Superior temporal gyrus (tissue), 1 donor: ENCODE results near the gene KISS1R.
"Not testable (repeated sequence)": the region's sequence is repeated elsewhere in the genome, so short reads cannot be mapped to it uniquely, and the experiment has no call there.

Experiments used
- DNase-seq: peaks from one replicate; pipeline ENCODE4 v3.0.0-alpha.2; 2016; ENCODE audit errors: extremely low spot score

KISS1R gene

DNA sequence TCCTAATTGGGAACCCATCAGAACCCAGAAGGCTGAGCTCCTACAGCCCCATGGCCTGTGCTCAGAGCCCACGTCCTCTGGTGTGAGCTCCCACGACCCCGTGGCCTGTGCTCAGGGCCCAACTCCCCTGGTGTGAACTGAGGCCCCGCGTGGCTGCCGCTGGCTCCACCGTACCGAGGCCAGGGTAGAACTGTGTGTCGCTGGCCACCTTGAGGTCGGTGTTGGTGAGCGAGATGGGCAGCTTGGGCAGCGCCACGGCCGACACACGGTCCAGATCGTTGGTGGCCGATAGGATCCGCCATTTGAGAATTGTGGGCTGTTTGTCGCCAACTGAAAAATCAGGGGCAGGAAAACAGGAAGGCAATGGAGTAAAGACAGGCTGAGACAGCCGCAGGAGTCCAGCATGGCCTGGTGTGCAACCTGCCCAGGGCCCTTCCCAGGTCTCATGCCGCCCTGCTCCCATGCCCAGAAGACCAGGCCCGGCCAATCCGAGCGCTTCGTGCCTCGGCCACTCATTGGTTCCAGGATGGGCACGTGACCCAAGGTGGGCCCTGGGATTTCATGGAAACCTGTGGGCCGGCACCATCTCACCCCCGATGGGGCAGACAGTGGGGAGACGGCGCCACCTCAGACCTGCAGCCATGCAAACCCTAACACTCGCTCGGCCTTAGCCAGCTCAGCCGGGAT lies 35.6 kb upstream of the KISS1R start:
- DNase-seq, result no peak

- no peak for DNase-seq
Observed at GRCh38 chr19:882871-883497, 34.1 kb upstream of the KISS1R start.

DNA sequence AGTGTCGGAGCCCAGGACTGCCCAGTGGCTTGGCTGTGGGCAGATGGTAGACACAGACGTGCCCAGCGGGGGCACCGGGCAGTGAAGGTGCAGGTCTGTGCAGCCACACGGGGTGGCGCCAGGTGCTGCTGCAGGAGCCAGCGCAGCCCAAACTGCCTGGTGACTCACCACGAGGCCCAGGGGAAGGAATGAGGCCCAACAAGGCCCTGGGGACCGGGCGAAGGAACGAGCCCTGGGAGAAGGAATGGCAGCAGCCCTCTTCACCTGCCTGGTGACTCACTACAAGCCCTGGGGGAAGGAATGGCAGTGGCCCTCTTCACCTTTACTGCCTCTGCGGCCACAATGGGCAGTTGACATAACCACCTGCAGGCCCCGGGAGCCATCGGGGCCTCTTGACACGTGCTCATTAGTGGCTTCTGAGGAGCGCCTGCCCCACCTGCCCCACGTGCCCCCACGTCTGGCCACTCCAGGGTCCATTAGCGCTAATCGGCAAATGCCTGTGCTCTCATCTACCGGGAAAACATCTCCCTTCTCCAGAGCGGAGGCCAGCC lies 33.4 kb upstream of the KISS1R start:
- no peak for DNase-seq

DNA sequence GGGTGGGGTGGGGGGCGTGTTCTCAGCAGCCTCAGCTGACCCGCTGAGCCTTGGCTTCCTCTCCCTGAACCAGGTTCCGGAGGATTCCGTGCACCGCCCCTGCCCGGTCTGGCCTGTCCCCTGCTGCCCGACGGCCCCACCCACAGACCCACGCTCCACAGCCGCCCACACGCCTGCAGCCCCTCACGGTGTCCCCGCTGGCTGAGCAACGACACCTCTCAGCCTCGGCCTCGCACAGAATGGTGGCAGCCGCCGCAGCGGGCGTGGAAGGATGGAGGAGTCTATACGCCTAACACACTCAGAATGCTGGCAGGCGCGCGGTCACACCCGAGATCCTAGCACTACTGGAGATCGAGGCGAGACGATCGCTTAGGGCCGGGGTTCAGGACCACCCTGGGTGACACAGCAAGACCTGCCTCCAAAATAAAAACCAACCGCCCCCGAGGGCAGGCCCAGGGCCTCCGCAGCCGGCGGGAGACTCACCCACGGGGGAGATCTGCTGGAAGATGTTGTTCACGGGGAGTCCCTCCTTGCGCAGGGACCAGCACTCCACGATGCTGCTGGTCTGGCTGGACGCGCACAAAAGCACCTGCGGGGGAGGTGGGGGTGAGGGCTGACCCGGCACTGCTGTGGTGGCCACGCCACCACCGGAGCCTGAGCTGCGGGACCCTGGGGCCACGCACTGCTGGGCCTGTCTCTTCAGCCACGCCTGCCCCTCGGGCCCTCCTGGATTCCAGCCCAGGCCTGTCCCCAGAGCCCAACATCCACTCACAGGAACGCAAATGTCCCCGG lies 32.5 kb upstream of the KISS1R start:
- no peak for DNase-seq

DNA sequence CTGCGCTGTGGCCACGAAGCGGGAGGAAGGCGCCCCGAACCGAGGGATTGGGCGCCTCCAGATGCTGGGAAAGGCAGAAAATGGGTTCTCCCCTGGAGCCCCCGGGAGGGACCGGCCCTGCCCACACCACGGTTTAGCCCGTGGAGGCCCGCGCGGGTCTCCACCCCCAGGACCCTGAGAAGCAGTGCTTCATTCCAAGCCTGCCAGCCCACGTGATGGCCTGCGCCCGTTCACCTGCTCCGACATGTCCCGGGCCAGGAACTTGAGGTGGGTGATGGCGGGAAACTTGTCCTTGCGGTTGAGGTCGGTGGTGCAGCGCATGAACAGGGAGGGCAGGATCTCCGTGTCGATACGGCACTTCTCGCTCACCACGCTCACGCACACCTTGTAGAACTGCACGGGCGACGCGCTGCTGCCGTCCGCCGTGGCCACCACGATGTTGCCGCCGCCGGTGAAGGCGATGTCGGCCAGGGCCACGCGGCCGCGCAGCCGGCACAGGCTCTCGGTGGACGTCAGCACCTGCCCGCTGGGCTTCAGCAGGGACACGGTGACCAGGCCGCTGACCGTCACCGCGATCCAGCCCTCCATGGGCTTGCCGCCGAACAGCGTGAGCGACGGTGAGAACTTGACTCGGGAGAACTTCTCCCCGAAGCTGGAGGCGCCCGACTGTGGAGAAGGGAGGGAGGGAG lies 31.5 kb upstream of the KISS1R start:
- DNase-seq, result no peak

DNA sequence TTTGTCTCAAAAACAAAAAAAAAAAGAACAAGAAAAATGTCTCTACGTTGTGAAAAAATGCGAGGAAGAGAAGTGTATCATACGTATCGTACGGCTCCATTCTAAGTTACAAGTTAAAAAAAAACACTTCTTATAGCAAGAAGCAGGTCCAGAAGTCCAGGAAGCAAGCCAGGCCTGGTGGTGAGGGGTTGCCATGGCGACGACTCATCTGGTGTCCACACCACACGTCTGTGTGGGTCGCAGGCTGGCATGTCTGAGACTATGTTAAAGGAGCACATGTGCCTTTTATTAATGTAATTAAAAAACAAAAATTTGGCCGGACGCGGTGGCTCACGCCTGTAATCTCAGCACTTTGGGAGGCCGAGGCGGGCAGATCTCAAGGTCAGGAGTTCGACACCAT lies 30.1 kb upstream of the KISS1R start:
- DNase-seq, result peak; percentile 59

DNA sequence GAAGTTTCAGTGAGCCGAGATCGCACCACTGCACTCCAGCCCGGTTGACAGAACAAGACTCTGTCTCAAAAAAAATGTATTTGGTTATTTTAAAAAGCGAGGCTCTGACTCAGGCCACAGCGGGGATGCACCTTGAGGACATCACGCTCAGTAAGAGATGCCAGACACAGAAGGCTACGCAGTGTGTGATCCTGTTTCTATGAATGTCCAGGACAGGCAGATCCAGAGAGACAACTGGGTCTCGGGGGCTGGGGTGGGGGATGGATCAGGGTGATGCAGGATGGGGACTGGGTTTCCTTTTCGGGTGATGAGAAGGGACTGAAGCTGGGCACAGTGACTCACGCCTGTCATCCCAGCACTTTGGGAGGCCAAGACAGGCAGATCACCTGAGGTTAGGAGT lies 29.5 kb upstream of the KISS1R start:
- DNase-seq, result no peak

DNA sequence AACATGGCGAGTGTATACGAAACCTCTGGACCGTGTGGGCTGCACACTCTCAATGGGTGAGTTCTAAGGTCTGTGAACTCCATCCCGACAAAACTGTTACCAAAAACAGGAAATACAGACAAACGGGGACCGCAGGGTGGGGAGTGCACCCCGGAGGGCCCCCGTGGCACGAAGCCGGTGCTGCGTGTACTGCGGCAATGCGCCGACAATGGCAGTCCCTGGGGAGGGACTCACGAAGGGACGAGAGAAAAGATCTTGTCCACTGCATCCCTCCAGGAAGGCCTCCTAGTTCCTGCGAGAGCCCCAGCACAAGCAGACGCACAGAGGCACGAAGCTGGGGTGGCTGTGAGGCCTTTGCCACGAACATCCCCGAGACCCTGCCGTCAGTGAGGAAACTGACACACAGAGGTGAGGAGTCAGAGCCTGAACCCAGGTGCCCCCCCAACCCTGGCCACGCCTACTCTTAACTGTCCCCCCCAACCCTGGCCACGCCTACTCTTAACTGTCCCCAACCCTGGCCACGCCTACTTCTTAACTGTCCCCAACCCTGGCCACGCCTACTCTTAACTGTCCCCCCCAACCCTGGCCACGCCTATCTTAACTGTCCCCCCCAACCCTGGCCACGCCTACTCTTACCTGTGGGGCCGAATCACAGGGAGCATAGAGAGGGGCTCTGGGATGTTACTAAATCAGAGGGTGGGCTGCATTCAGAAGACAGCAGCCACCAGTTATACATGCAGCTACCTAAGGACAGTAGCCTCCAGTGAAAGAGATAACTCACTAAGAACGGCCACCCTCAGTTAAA lies 28.4 kb upstream of the KISS1R start:
- DNase-seq, result no peak

- no peak for DNase-seq
Observed at GRCh38 chr19:889662-890295, 27.4 kb upstream of the KISS1R start.

DNA sequence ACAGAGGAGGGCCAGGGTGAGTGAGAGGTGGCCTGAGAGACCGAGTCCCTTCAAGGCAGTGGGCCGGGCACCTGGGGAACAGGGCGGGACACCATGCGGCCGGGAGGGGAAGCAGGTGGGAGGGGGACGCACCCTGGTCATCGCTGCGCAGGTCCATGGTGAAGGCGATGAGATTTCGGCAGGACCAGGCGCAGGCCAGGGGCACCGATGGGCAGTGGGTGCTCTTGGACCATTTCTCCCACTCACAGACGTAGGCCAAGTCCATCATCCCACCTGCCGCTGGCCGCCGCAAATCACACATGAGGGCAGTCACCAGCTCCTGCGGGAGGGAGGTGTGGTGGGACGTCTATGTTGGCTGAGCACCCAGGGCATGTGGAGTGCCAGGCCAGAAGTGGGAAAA lies 26.3 kb upstream of the KISS1R start:
- DNase-seq, result no peak

DNA sequence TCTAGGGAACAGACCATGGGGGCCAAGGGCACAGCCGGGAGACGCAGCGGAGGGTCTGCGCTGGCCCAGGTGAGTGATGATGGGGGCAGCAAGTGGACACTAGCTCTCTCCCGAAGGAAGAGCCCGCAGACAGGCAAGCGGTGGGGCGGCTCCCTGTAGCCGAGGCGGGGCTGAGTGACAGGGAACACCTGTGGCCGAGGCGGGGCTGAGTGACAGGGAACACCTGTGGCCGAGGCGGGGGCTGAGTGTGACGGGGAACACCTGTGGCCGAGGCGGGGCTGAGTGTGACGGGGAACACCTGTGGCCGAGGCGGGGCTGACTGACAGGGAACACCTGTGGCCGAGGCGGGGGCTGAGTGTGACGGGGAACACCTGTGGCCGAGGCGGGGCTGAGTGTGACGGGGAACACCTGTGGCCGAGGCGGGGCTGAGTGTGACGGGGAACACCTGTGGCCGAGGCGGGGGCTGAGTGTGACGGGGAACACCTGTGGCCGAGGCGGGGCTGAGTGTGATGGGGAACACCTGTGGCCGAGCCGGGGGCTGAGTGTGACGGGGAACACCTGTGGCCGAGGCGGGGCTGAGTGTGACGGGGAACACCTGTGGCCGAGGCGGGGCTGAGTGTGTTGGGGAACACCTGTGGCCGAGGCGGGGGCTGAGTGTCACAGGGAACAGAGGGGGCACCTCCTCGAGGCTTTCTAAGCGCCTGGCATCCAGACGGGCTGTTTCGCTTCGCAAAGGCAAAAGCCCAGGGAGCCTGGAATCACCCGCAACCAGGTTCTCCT lies 25.5 kb upstream of the KISS1R start:
- not testable (repeated sequence) for DNase-seq

DNA sequence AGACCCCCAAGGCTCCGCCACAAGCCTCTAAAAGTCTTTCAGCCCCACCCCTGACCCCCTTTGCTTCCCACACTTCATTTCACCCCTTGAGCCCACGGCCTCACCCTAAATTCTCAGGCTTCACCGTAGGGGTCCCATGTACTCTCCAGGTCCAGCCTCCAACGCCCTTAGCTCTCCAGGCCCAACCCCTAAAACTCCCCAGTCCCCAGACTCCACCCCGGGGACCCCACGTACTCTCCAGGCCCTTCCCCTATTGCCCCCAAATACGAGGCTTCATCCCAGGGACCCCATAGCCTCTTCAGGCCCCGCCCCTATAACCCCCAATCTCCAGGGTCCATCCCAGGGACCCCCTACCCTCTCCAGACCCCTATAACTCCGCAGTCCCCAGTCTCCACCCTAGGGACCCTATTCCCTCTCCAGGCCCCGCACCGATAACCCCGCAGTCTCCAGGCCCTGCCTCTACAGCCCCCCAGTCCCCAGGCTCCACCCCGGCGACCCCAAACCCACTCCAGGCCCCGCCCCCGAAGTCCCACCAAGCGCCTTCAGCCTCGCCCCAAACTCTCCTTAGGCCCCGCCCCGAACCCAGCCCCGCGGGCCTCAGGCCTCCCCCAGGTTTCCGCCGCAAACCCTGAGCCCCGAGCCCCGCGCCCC lies 24.8 kb upstream of the KISS1R start:
- DNase-seq, result no peak

GRCh38 chr19:892894-893689 lies 24.0 kb upstream of the KISS1R start, which contains the start of the genes MED16 and RNU6-9:
MED16 (minus strand) TSS chr19:893187; CDS start chr19:891131, 2,056 bp downstream.
RNU6-9 (plus strand) TSS chr19:893484.
- peak; percentile 98 for DNase-seq

DNA sequence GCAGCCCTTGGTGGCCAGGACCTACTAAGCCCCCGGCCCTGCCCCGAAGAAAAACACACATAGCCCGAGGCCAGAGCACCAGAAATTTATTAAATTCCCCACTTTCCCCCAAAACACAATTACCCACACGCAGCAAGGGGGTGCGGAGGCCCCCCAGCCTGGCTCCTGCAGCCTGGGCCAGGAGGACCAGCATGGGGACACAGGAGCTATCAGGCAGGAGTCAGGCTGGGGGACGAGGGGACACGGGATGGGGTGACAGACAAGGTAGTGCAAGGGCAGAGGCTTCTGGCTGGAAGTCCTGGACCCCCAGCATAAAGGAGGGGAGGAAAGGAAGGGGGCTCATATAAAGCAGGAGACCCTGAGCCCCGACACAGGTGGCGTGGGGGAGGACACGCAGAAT lies 20.7 kb upstream of the KISS1R start:
- no peak for DNase-seq

DNA sequence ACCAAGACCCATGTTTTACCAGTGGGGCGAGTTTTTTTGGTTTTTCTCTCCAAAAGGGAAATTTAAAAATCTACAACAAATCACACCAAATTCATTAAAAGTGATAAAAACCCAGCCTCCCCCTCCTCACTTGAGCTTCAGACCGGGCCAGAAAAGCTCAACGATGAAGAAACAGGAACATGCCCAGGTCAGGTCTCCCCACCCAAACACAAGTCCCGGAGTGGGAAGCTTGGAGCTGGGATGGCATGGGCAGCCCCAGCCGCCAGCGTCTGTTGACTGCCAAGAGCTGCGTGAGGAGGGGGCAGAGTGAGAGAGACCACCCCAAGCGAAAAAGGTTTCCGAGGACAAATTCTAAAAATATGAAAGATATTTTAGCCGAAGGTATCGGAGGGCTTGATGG lies 20.1 kb upstream of the KISS1R start:
- DNase-seq, result no peak

GRCh38 chr19:897442-898039 lies 19.6 kb upstream of the KISS1R start:
- no peak for DNase-seq

GRCh38 chr19:898663-899062 lies 18.5 kb upstream of the KISS1R start:
- DNase-seq, result peak; percentile 54
